HepG2 (cell line): ENCODE results near the gene GASK1A. TPM values are rescaled to one million over a fixed set of nuclear protein-coding genes. Genes with fewer than 3 reads are reported as not detected.
A peak's percentile ranks its signal among the peaks of the same experiment; 100 is the strongest.

ENCODE experiments used
- ATAC-seq: fragments of 200-7000 bp; cut with Tn5 transposase; 3 replicates; pipeline ENCODE4 v1.9.1; 2020; ENCODE audit warnings: mild to moderate bottlenecking, moderate library complexity
- BruUV-seq: library from RNA; stranded (reverse); fragments of 400-500 nt; replicated peaks from 2 replicates; lab custom pipeline; 2021; lab: Mats Ljungman, UMichigan
- CTCF ChIA-PET: fragments of 300-600 bp; formaldehyde crosslinking; extraction: SDS; loops from one replicate; lab custom pipeline; 2021; ENCODE audit warnings: low total read pairs, inconsistent platforms, low intra/inter-chr PET ratio; lab: Yijun Ruan, JAX
- POLR2A ChIA-PET: fragments of 350-600 bp; sonication (Branson Sonifier 250); formaldehyde crosslinking; loops from one replicate; lab custom pipeline; 2020; ENCODE audit warnings: antibody characterized with exemption, inconsistent platforms; lab: Yijun Ruan, JAX
- DNase-seq: peaks from one replicate; pipeline ENCODE4 v3.0.0-alpha.2; 2015; ENCODE audit warnings: low spot score
- FAIRE-seq: peaks from 3 replicates; lab custom pipeline; 2011; peaks lifted over from hg19 to GRCh38; lab: Jason Lieb, UNC
- H2AFZ ChIP-seq: one replicate; pipeline ENCODE4 v1.6.1; 2011; ENCODE audit warnings: low read length, inconsistent platforms
- H3K27ac ChIP-seq: fragments of 300-600 bp; 3 replicates; pipeline ENCODE4 v1.8.0; 2011; ENCODE audit warnings: mixed run types, mild to moderate bottlenecking, mixed read lengths, low read length, inconsistent platforms; ENCODE audit not compliant: insufficient read depth; ENCODE audit errors: extremely low read length
- H3K27me3 ChIP-seq, 2 experiments: fragments of 200-600 bp in 1 of 2; 2 replicates in 1 of 2; 3 replicates in 1 of 2; pipeline versions ENCODE4 v1.6.0 to v1.8.0; 2011; ENCODE audit warnings: low read length in 2 of 2, mild to moderate bottlenecking in 2 of 2, moderate library complexity in 2 of 2, inconsistent platforms in 1 of 2; ENCODE audit not compliant: insufficient read depth in 2 of 2, control insufficient read depth in 1 of 2
- H3K36me3 ChIP-seq, 2 experiments: fragments of 200-600 bp in 1 of 2; replicated peaks in 1 of 2; 2 replicates in 1 of 2; 3 replicates in 1 of 2; pipeline versions ENCODE4 v1.5.1 to v1.8.0; 2011; ENCODE audit warnings: low read length in 2 of 2, inconsistent platforms in 1 of 2; ENCODE audit not compliant: insufficient read depth in 2 of 2, control insufficient read depth in 1 of 2
- H3K4me1 ChIP-seq: 2 replicates; pipeline ENCODE4 v1.5.1; 2012; ENCODE audit warnings: low read length, inconsistent platforms; ENCODE audit not compliant: insufficient read depth
- H3K4me2 ChIP-seq: 2 replicates; pipeline ENCODE4 v1.6.0; 2011; ENCODE audit warnings: low read depth, low read length, inconsistent platforms
- H3K4me3 ChIP-seq, 3 experiments: fragments of 200-600 bp in 1 of 3; sonication (generic), shearing (Covaris generic) in 1 of 3; replicated peaks in 1 of 3; 2 replicates each; pipeline ENCODE4 v1.5.1; 2011 to 2016; ENCODE audit warnings: low read length in 3 of 3, inconsistent platforms in 2 of 3, low read depth in 2 of 3, mild to moderate bottlenecking in 2 of 3, control low read depth in 1 of 3, mixed read lengths in 1 of 3; ENCODE audit not compliant: insufficient read depth in 1 of 3
- H3K79me2 ChIP-seq: one replicate; pipeline ENCODE4 v1.6.1; 2011; ENCODE audit warnings: low read length, inconsistent platforms; ENCODE audit not compliant: insufficient read depth
- H3K9ac ChIP-seq: 2 replicates; pipeline ENCODE4 v1.6.0; 2011; ENCODE audit warnings: mild to moderate bottlenecking, low read depth, low read length, inconsistent platforms; ENCODE audit not compliant: insufficient read depth
- H3K9me3 ChIP-seq: 2 replicates; pipeline ENCODE4 v1.5.1; 2012; ENCODE audit warnings: mild to moderate bottlenecking, low read length
- H4K20me1 ChIP-seq: 2 replicates; pipeline ENCODE4 v1.6.0; 2011; ENCODE audit warnings: inconsistent platforms, mild to moderate bottlenecking, low read length, moderate library complexity; ENCODE audit not compliant: insufficient read depth
- CREB1 ChIP-seq, 2 experiments: fragments of 450-650 bp in 1 of 2; IDR thresholded peaks; 2 replicates each; pipeline ENCODE4 v1.6.1; 2016 to 2017; ENCODE audit warnings: control low read depth in 1 of 2, mild to moderate bottlenecking in 1 of 2, missing compliant biosample characterization in 1 of 2, missing genetic modification characterization in 1 of 2
- RAD21 ChIP-seq: fragments of 450-650 bp; formaldehyde crosslinking; IDR thresholded peaks from 2 replicates; pipeline ENCODE4 v1.5.0; 2020; ENCODE audit warnings: mild to moderate bottlenecking
- SP140L ChIP-seq: sonication (generic); formaldehyde crosslinking; IDR thresholded peaks from 2 replicates; pipeline ENCODE4 v1.4.0; 2020; ENCODE audit warnings: missing genetic modification reagents, borderline replicate concordance
- ZBTB21 ChIP-seq: sonication (generic); formaldehyde crosslinking; IDR thresholded peaks from 2 replicates; pipeline ENCODE4 v1.4.0; 2020; ENCODE audit warnings: missing genetic modification reagents
- ZNF331 ChIP-seq: sonication (generic); formaldehyde crosslinking; IDR thresholded peaks from 2 replicates; pipeline ENCODE4 v1.4.0; 2020; ENCODE audit warnings: missing genetic modification reagents
- WGBS: methylation state at CpG from one replicate; pipeline ENCODE4 v1.1.6; 2017; ENCODE audit warnings: low lambda C conversion rate; 5-methylcytosine and 5-hydroxymethylcytosine counted together
- in situ Hi-C: cut with HindIII; loops from 2 replicates; pipeline ENCODE4 v1.10.0; 2017; ENCODE audit warnings: low pct_unique_long_range_greater_than_20kb; ENCODE audit not compliant: extremely low pct_ligation_motif_present
- intact Hi-C: fragments of 100-400 bp; cut with micrococcal nuclease; formaldehyde crosslinking; loops from one replicate; pipeline ENCODE4 v1.10.0; 2022; ENCODE audit not compliant: unreplicated experiment
- polyA plus RNA-seq, 8 experiments: library from polyadenylated mRNA; depleted of rRNA in 3 of 8; stranded (reverse) in 7 of 8; unstranded in 1 of 8; fragments of >200 nt; fragmentation: Illumina TruSeq in 4 of 8; extraction: Trizol in 4 of 8; gene quantifications; 2 replicates each; pipeline versions ENCODE4 v1.2.1 to v1.2.3, GENCODE V29; 2011 to 2016; ENCODE audit warnings: low read depth in 4 of 8, missing spikeins in 1 of 8, mixed read lengths in 1 of 8; ENCODE audit not compliant: insufficient read depth in 1 of 8
- total RNA-seq, 5 experiments: library from RNA; depleted of rRNA; stranded (reverse); fragments of >200 nt; fragmentation: Illumina TruSeq; extraction: Trizol; gene quantifications; 2 replicates each; pipeline ENCODE4 v1.2.3, GENCODE V29; 2016; ENCODE audit warnings: low read depth in 1 of 5

GASK1A gene
- total and polyA plus RNA-seq, 2 of the 13 experiments (the other 11 are each of a cell fraction or from before 2014, with no cell fraction given): not detected

- CTCF ChIA-PET: no interaction called here
- intact Hi-C loops: no loop called here
- 8% methylated on average over 9 of the region's 9 CpGs for WGBS
These were observed 38.6 kb downstream of the GASK1A start for GRCh38 chr3:43017593-43018195.

GRCh38 chr3:43018246-43018645 lies 39.1 kb downstream of the GASK1A start:
- no peak overlapping the region for H3K4me2 ChIP-seq
- H3K4me1 ChIP-seq: no peaks in the 10 kb centered on the region
- BruUV-seq: no TSS peak
- no peaks in the 10 kb centered on the region for H4K20me1 ChIP-seq
- no peak overlapping the region for H3K4me3 ChIP-seq
- TF ChIP-seq SP140L: no peak
- no peak for TF ChIP-seq ZNF331 (CRISPR knock-in tag)
- no peaks in the 10 kb centered on the region for H3K36me3 ChIP-seq
- CTCF ChIA-PET: no interaction called here
- POLR2A ChIA-PET: no interaction called here
- WGBS: 19% methylated on average over 2 of the region's 2 CpGs
- no peaks in the 10 kb centered on the region for H3K79me2 ChIP-seq
- no peak for DNase-seq
- in situ Hi-C loops (no loop called here), intact Hi-C loops (no loop called here)
- H2AFZ ChIP-seq: no peak overlapping the region
- no peak for FAIRE-seq
- no peak overlapping the region for H3K9ac ChIP-seq
- no peak for ATAC-seq
- peaks cover 39% of the 10 kb centered on the region for H3K9me3 ChIP-seq
- no peak overlapping the region for H3K27ac ChIP-seq
- H3K27me3 ChIP-seq: peaks cover 0 to 22% of the 10 kb centered on the region in 2 experiments; a peak in 4 of 5 replicates

More at GRCh38 chr3:43017593-43018195, 38.6 kb downstream of the GASK1A start:
- BruUV-seq: no TSS peak
- Histone ChIP-seq H3K4me3 (no peak overlapping the region), H3K9me3 (peaks cover 45% of the 10 kb centered on the region), H3K9ac (no peak overlapping the region), H3K4me2 (no peak overlapping the region), H3K79me2 (no peaks in the 10 kb centered on the region), H2AFZ (no peak overlapping the region), H3K27me3 (peaks cover 0 to 18% of the 10 kb centered on the region in 2 experiments; a peak in 3 of 5 replicates), H3K27ac (no peak overlapping the region), H3K36me3 (no peaks in the 10 kb centered on the region), H4K20me1 (no peaks in the 10 kb centered on the region), H3K4me1 (no peaks in the 10 kb centered on the region)
- TF ChIP-seq CREB1 (IDR thresholded peaks at IDR 0.05) (peak; percentile 30; the same call in 1 of the 2 replicates), CREB1 (CRISPR knock-in tag; IDR thresholded peaks at IDR 0.05) (no peak), ZBTB21 (CRISPR knock-in tag) (peak; percentile 73), RAD21 (CRISPR knock-in tag) (no peak)
- DNase-seq: no peak
- no peak for ATAC-seq
- no peak for FAIRE-seq
- in situ Hi-C loops: no loop called here
- POLR2A ChIA-PET: no interaction called here
